HG02588 (cell line): Measurements from ENCODE around the gene SERPINB1.
"Not testable (repeated sequence)": the region's sequence is repeated elsewhere in the genome, so short reads cannot be mapped to it uniquely, and the experiment has no call there.

ENCODE experiments used
- ATAC-seq: cut with Tn5 transposase; IDR thresholded peaks from one replicate; pipeline ENCODE4 v1.9.1; 2021; ENCODE audit warnings: mild to moderate bottlenecking, moderate library complexity; ENCODE audit not compliant: unreplicated experiment

The SERPINB1 gene

DNA sequence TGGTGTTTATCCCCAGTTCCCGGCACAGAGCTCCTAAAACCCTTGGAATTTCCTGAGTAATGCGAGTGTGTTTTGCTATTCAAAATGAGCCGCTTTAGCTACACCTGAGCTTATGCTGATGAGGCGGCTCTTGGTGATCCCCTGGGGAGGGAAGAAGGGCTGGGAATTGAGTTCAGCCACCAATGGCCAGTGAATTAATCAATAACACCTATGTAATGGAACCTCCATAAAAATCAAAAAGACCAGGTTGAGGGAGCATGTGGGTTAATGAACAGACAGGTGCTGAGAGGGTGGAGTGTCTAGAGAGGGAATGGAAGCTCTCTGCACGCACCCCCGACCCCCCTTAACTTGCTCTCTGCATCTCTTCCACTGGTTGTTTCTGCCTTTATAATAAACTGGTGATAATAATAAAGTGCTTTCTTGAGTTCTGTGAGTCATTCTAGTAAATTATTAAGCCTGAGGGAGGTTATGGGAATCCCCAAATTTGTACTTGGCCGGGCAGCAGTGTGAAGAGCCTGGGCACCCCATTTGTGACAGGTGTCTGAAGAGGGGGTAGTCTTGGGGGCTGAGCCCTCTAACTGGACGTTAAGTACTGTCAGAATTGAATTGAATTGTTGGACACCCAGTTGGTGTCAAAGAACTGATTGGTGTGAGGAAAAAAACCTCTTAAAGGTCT lies 24.6 kb upstream of the SERPINB1 start:
- ATAC-seq, result peak; percentile 49

GRCh38 chr6:2865694-2866151 lies 24.1 kb upstream of the SERPINB1 start:
- ATAC-seq, result no peak

DNA sequence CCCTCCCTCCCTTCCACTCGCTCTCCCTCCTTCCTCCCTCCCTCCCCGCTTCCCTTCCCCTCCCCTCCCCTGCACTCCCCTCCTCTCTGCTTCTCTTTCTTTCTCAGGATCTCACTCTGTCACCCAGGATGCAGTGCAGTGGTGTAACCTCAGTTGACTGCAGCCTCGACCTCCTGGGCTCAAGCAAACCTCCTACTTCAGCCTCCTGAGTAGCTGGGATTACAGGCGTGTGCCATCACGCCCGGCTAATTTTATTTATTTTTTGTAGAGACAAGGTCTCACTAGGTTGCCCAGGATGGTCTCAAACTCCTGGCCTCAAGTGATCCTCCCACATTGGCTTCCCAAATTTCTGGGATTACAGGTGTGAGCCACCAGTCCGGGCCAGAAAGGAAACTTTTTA lies 23.6 kb upstream of the SERPINB1 start:
- ATAC-seq, result no peak

DNA sequence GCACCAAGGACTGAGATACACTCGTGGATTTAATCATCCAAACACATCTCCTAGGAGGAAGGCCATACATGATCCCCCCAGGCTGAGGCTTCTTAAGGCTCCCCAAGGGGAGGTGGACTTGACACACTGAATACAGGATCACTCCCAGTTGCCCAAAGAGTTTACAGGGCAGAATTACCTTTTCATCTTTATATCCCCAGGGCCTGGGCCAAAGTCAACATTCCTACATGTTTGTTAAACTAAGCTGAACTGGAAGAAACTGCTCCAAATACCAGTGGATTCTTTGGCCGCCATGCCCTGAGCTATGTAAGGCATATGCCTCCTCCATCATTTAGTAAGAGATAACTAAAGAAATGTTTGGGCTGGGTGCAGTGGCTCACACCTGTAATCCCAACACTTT lies 22.2 kb upstream of the SERPINB1 start:
- ATAC-seq, result no peak

DNA sequence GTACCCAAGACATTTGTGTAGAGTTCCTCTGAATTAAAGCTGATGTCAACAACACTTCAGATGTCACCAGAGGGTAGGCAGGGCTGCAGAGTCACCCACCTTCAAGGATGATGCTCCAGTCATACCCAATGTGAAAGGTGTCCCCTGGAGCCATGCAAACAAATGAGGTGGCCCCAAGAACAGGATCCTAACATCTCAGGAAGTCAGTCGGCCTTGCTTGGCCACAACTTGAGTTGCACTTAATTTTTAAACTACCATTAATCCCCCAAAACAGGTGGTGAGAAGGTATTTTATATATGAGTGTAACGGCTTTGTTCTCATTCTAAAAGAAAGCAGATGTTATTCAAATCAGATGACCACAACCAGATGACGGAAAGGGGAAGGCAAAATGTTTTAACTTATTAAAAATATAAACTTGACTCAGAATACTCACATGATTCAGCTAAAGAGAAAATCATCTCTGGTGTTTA lies 21.1 kb upstream of the SERPINB1 start:
- ATAC-seq, result peak; percentile 51

GRCh38 chr6:2861822-2862164 lies 20.1 kb upstream of the SERPINB1 start:
- ATAC-seq, result no peak

GRCh38 chr6:2861060-2861821 lies 19.6 kb upstream of the SERPINB1 start:
- no peak for ATAC-seq

- not testable (repeated sequence) for ATAC-seq
These were observed 19.0 kb upstream of the SERPINB1 start for GRCh38 chr6:2860706-2861059.

DNA sequence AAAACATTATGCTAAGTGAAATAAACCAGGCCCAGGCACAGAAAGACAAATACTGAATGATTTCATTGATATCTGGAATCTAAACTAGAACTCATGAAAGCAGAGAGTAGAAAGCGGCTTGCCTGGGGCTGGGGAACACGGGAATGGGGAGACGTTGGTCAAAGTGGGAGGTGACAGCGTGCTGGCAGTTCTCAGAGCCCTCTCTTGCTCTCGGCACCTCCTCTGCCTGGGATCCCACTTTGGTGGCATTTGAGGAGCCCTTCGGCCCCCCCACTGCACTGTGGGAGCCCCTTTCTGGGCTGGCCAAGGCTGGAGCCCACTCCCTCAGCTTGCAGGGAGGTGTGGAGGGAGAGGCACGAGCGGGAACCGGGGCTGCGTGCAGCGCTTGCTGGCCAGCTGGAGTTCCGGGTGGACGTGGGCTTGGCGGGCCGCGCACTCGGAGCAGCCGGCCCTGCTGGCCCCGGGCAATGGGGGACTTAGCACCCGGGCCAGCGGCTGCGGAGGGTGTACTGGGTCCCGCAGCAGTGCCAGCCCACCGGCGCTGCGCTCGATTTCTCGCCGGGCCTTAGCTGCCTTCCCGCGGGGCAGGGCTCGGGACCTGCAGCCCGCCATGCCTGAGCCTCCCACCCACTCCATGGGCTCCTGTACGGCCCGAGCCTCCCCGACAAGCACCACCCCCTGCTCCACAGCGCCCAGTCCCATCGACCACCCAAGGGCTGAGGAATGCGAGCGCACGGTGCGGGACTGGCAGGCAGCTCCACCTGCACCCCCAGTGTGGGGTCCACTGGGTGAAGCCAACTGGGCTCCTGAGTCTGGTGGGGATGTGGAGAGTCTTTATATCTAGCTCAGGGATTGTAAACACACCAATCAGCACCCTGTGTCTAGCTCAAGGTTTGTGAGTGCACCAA lies 18.4 kb upstream of the SERPINB1 start:
- ATAC-seq, result not testable (repeated sequence)

GRCh38 chr6:2859185-2859700 lies 17.6 kb upstream of the SERPINB1 start:
- ATAC-seq, result no peak

DNA sequence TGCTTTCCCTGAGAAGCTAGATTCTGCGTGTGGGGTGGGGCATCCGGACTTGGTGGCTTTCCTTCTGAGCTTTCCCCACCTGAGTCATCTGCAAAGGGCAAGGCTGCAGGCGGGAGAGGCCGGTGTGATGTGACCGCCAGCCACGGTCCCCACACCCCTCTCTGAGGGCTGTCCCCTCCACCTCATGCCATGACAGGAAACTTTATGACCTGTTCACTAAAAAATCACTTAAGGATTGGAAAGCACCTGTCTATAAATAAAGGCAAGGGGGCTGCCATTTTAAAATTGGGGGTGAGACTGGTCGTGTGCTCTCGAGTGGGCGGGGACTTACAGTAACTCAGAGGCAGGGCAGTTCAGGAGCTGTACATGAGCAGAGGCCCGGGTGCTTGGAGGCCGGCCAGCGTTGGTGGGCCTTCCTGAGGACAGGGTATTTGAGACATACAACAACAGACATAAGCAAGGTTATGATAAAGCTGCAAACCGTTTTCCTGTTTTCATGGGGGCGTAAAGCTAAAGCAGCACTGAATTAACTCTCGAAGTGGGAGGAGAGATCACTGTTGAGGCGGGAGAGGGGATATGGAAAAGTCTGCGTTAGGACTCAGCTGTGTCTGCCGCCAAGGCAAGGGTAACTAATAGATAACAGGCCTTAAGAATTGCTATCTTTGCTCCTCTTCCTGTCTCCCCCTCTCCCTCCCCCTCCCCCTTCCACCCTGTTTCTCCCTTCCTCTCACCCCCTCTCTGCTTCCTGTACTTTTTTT lies 16.1 kb upstream of the SERPINB1 start:
- ATAC-seq, result peak; percentile 63

- ATAC-seq, result no peak
These were observed 15.5 kb upstream of the SERPINB1 start for GRCh38 chr6:2857185-2857579.

- no peak for ATAC-seq
These were observed 13.4 kb upstream of the SERPINB1 start for GRCh38 chr6:2855061-2855519.

DNA sequence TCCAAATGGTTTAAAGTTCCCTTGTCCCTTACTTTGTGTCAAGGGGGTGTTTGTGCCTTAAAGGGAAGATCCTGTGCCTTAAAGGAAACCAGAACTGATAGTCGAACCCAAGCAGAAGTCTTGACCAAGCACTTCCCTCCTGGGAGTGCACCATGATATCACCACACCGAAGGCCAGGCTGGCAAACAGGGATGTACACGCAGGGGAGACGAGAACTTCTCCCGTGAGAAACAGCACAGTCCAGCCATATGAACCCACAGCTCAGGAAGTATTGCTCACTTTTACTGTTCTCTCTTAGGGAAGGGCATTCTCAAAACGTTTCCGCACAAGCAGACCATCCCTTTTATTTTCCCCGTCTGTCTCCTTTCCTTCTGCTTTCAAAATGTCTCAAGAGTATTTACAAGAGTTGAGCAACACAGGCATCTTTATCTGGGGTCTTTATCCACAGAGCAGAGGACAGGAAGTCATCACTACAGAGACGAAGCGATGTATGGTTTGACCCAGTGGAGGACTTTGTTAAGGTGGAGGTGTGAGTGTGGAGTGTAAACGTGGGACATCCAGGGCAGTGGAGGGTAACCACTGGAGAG lies 12.8 kb upstream of the SERPINB1 start:
- peak; percentile 6 for ATAC-seq

- ATAC-seq, result peak; percentile 25
These were observed 12.2 kb upstream of the SERPINB1 start for GRCh38 chr6:2853769-2854395.

DNA sequence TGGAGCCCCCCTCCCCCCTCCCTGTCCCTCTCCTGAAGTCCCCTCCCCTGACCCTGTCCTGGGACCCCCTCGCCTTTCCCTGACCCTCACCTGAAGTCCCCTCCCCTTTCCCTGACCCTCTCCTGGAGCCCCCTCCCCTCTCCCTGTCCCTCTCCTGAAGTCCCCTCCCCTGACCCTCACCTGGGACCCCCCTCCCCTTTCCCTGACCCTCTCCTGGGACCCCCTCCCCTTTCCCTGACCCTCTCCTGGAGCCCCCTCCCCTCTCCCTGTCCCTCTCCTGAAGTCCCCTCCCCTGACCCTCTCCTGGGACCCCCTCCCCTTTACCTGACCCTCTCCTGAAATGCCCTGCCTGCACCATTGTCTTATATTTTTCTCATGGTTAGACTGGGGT lies 11.7 kb upstream of the SERPINB1 start:
- not testable (repeated sequence) for ATAC-seq

DNA sequence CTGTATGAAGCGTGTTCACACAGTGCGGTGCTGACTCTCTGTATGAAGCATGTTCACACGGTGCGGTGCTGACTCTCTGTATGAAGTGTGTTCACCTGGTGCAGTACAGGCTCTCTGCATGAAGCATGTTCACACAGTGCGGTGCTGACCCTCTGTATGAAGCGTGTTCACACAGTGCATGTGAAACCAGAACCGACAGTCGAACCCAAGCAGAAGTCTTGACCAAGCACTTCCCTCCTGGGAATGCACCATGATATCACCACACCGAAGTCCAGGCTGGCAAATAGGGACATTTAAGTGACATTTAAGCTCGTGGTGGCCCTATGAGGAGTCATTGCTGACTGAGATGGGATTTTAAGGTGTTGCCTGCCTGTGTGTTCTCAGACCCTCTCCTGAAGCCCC lies 11.3 kb upstream of the SERPINB1 start:
- ATAC-seq, result no peak

GRCh38 chr6:2852514-2852855 lies 10.8 kb upstream of the SERPINB1 start:
- no peak for ATAC-seq

DNA sequence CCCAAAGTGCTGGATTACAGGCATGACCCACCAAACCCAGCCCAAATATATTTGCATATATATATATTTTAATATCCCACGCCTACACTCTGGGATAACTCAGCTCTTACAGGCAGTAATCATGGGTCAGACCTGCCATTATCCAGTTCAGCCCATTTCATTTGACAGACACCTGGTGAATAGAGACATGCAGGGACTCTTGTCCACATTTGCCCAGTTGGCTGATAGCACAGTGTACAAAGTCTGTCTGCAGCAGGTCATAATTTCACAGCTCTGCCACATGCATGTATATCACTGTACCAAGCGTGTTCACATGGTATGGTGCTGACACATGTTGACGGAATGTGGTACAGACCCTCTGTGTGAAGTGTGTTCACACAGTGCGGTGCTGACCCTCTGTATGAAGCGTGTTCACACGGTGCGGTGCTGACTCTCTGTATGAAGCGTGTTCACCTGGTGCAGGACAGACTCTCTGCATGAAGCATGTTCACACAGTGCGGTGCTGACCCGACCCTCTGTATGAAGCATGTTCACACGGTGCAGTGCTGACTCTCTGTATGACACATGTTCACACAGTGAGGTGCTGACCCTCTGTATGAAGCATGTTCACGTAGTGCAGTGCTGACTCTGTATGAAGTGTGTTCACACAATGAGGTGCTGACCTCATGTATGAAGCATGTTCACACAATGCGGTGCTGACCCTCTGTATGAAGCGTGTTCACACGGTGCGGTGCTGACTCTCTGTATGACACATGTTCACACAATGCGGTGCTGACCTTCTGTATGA lies 10.3 kb upstream of the SERPINB1 start:
- ATAC-seq, result no peak
